Gastroesophageal sphincter (tissue), 4 donors: Measurements from ENCODE around the gene L3MBTL4. TPM values are rescaled to one million over a fixed set of nuclear protein-coding genes. Genes with fewer than 3 reads are reported as not detected.
A peak's percentile ranks its signal among the peaks of the same experiment; 100 is the strongest.

Experiments
- ATAC-seq: fragments of 150-250 bp; one replicate; pipeline ENCODE4 v1.9.1; 2016; ENCODE audit warnings: mild to moderate bottlenecking, moderate library complexity
- H3K27ac ChIP-seq, 4 donors: fragments of 200-600 bp; sonication (generic) in 3 of 4; 1 replicate in 3 of 4; 2 replicates in 1 of 4; pipeline ENCODE4 v1.5.1; 2016 to 2019
- H3K27me3 ChIP-seq: fragments of 200-600 bp; sonication (generic); one replicate; pipeline ENCODE4 v1.5.1; 2019
- H3K36me3 ChIP-seq, 2 donors: fragments of 200-600 bp; sonication (generic); one replicate each; pipeline ENCODE4 v1.5.1; 2019; ENCODE audit warnings: control low read depth in 1 of 2
- H3K4me1 ChIP-seq, 3 donors: fragments of 200-600 bp; sonication (generic); 1 replicate in 2 of 3; 2 replicates in 1 of 3; pipeline ENCODE4 v1.5.1; 2016 to 2019; ENCODE audit warnings: control low read depth in 2 of 3
- H3K4me3 ChIP-seq, 2 donors: fragments of 200-600 bp; sonication (generic); one replicate each; pipeline ENCODE4 v1.5.1; 2019; ENCODE audit warnings: mild to moderate bottlenecking in 1 of 2, moderate library complexity in 1 of 2
- H3K9me3 ChIP-seq, 3 donors: fragments of 200-600 bp; sonication (generic); one replicate each; pipeline ENCODE4 v1.5.1; 2017 to 2019; ENCODE audit warnings: control low read depth in 2 of 3
- CTCF ChIP-seq, 4 experiments: fragments of 200-600 bp in 2 of 4; fragments of 450-650 bp in 2 of 4; sonication (generic) in 1 of 4; IDR thresholded peaks; one replicate each; pipeline ENCODE4 v1.5.1; 2017 to 2019; ENCODE audit warnings: antibody characterized with exemption in 4 of 4, mild to moderate bottlenecking in 2 of 4, moderate library complexity in 2 of 4
- EP300 ChIP-seq: sonication (generic); formaldehyde crosslinking; IDR thresholded peaks from one replicate; pipeline ENCODE4 v1.6.1; 2017; ENCODE audit warnings: antibody characterized with exemption, mild to moderate bottlenecking
- POLR2A ChIP-seq, 2 donors: fragments of 450-650 bp; IDR thresholded peaks; one replicate each; pipeline ENCODE4 v1.6.1; 2017; ENCODE audit warnings: antibody characterized with exemption in 2 of 2, mild to moderate bottlenecking in 2 of 2, moderate library complexity in 1 of 2
- POLR2AphosphoS5 ChIP-seq: sonication (generic); formaldehyde crosslinking; IDR thresholded peaks from one replicate; pipeline ENCODE4 v1.6.1; 2017; ENCODE audit warnings: antibody characterized with exemption
- WGBS, 2 donors: methylation state at CpG; one replicate each; pipeline ENCODE4 v1.1.5; 2018; ENCODE audit warnings: low coverage in 1 of 2; 5-methylcytosine and 5-hydroxymethylcytosine counted together
- total RNA-seq, 4 donors: library from RNA; depleted of rRNA; stranded (reverse); fragments of >200 nt; gene quantifications; one replicate each; pipeline ENCODE4 v1.1.0, GENCODE V29; 2016

L3MBTL4 gene
- total RNA-seq, 4 donors from 2014 or later, result 0.46 to 8.1 (median 4.9) TPM

GRCh38 chr18:6069103-6069502 lies 345.6 kb downstream of the L3MBTL4 start:
- no peak overlapping the region for H3K4me3 ChIP-seq
- TF ChIP-seq POLR2A (IDR thresholded peaks at IDR 0.05), result no peak
- no peak for TF ChIP-seq POLR2AphosphoS5
- no peak for TF ChIP-seq EP300
- no peak for TF ChIP-seq CTCF (IDR thresholded peaks at IDR 0.05)
- H3K27me3 ChIP-seq, result no peaks in the 10 kb centered on the region
- no peaks in the 10 kb centered on the region for H3K9me3 ChIP-seq
- no peak overlapping the region for H3K27ac ChIP-seq
- no peaks in the 10 kb centered on the region for H3K36me3 ChIP-seq
- H3K4me1 ChIP-seq, result no peaks in the 10 kb centered on the region
- no peak for ATAC-seq
- 80% methylated on average over 1 of the region's 3 CpGs; no CpG with 5 or more reads in 1 of the 2 donors for WGBS, 2 donors

- H3K4me3 ChIP-seq, result no peak overlapping the region
- TF ChIP-seq CTCF (IDR thresholded peaks at IDR 0.05) (no peak), POLR2AphosphoS5 (no peak), POLR2A (IDR thresholded peaks at IDR 0.05) (no peak), EP300 (no peak)
- WGBS, 2 donors, result 85 to 100% methylated on average over 4 of the region's 4 CpGs
- peaks cover 0 to 10% (median 0%) of the 10 kb centered on the region in 3 donors for H3K4me1 ChIP-seq
- no peaks in the 10 kb centered on the region for H3K9me3 ChIP-seq
- ATAC-seq, result no peak
- H3K36me3 ChIP-seq, result no peaks in the 10 kb centered on the region
- H3K27ac ChIP-seq, result no peak overlapping the region
- no peaks in the 10 kb centered on the region for H3K27me3 ChIP-seq
These were observed 354.6 kb downstream of the L3MBTL4 start for GRCh38 chr18:6060149-6060548.

- Histone ChIP-seq H3K36me3 (no peaks in the 10 kb centered on the region), H3K9me3 (no peaks in the 10 kb centered on the region), H3K4me1 (peaks cover 0 to 10% (median 0%) of the 10 kb centered on the region in 3 donors), H3K27ac (no peak overlapping the region), H3K4me3 (no peak overlapping the region), H3K27me3 (no peaks in the 10 kb centered on the region)
- 36 to 91% methylated on average over 1 of the region's 1 CpG for WGBS, 2 donors
- no peak for TF ChIP-seq EP300
- no peak for TF ChIP-seq CTCF (IDR thresholded peaks at IDR 0.05)
- no peak for TF ChIP-seq POLR2AphosphoS5
- no peak for TF ChIP-seq POLR2A (IDR thresholded peaks at IDR 0.05)
- ATAC-seq, result no peak
These were observed 355.2 kb downstream of the L3MBTL4 start for GRCh38 chr18:6059551-6059950.

- 34 to 38% methylated on average over 5 to 6 of the region's 6 CpGs for WGBS, 2 donors
- no peak for TF ChIP-seq EP300
- TF ChIP-seq POLR2AphosphoS5, result no peak
- TF ChIP-seq CTCF (IDR thresholded peaks at IDR 0.05), result no peak
- no peak for TF ChIP-seq POLR2A (IDR thresholded peaks at IDR 0.05)
- no peak for ATAC-seq
These were observed 355.8 kb downstream of the L3MBTL4 start for GRCh38 chr18:6058941-6059340.

GRCh38 chr18:6057604-6058003 lies 357.1 kb downstream of the L3MBTL4 start:
- H3K36me3 ChIP-seq, result no peaks in the 10 kb centered on the region
- H3K27ac ChIP-seq, result no peak overlapping the region
- H3K4me3 ChIP-seq, result no peak overlapping the region
- 59 to 60% methylated on average over 3 of the region's 3 CpGs for WGBS, 2 donors
- peaks cover 0 to 20% (median 0%) of the 10 kb centered on the region in 3 donors for H3K4me1 ChIP-seq
- no peaks in the 10 kb centered on the region for H3K27me3 ChIP-seq
- TF ChIP-seq EP300 (no peak), POLR2A (IDR thresholded peaks at IDR 0.05) (no peak), POLR2AphosphoS5 (no peak), CTCF (IDR thresholded peaks at IDR 0.05) (no peak)
- ATAC-seq, result no peak
- H3K9me3 ChIP-seq, result no peaks in the 10 kb centered on the region

More at GRCh38 chr18:6058941-6059340, 355.8 kb downstream of the L3MBTL4 start:
- no peaks in the 10 kb centered on the region for H3K36me3 ChIP-seq
- H3K4me1 ChIP-seq, result peaks cover 0 to 10% (median 0%) of the 10 kb centered on the region in 3 donors
- no peaks in the 10 kb centered on the region for H3K9me3 ChIP-seq
- peak overlapping the region in 1 of 4 donors; percentile 1 for H3K27ac ChIP-seq
- no peak overlapping the region for H3K4me3 ChIP-seq
- no peaks in the 10 kb centered on the region for H3K27me3 ChIP-seq
